ENCODE measurements around the gene CRIP2. TPM values are rescaled to one million over a fixed set of nuclear protein-coding genes. Genes with fewer than 3 reads are reported as not detected.

The CRIP2 gene
- total and polyA plus RNA-seq, 2 of the 13 experiments (the other 11 are each of a cell fraction or from before 2014, with no cell fraction given), result 31.6 to 37.9 TPM

- TF ChIP-seq ZNF883 (CRISPR knock-in tag; IDR thresholded peaks at IDR 0.05; ENCODE audit: not compliant biosample characterization) (peak; percentile 16), GPBP1L1 (CRISPR knock-in tag; IDR thresholded peaks at IDR 0.05) (no peak), TFAP4 (IDR thresholded peaks at IDR 0.05; ENCODE audit: borderline replicate concordance, low read depth) (no peak), ZNF225 (CRISPR knock-in tag; IDR thresholded peaks at IDR 0.05) (0 out of 2 replicates have a peak, but pooled peaks have one; percentile 40), ZNF432 (CRISPR knock-in tag; IDR thresholded peaks at IDR 0.05; ENCODE audit: borderline replicate concordance) (no peak), TMF1 (CRISPR knock-in tag; IDR thresholded peaks at IDR 0.05; ENCODE audit: low read depth) (0 out of 2 replicates have a peak, but pooled peaks have one; percentile 23), HOXA3 (CRISPR knock-in tag; IDR thresholded peaks at IDR 0.05) (peak; percentile 54; the same call in 1 of the 2 replicates), CREB1 (IDR thresholded peaks at IDR 0.05) (no peak), CREB1 (CRISPR knock-in tag; IDR thresholded peaks at IDR 0.05) (no peak), ZNF776 (CRISPR knock-in tag; IDR thresholded peaks at IDR 0.05) (peak; percentile 3; the same call in 1 of the 2 replicates), ZNF629 (CRISPR knock-in tag; conservative IDR thresholded peaks at IDR 0.05) (no peak), YEATS4 (CRISPR knock-in tag; IDR thresholded peaks at IDR 0.05; ENCODE audit: borderline replicate concordance) (no peak), ZNF160 (CRISPR knock-in tag; IDR thresholded peaks at IDR 0.05) (no peak), ZNF496 (CRISPR knock-in tag; IDR thresholded peaks at IDR 0.05; ENCODE audit: insufficient replicate concordance) (no peak)
Observed at GRCh38 chr14:105528586-105529318, 54.1 kb downstream of the CRIP2 start (continued).

All from HepG2 (cell line).